ENCODE measurements around the gene SLC25A17.

GRCh38 chr22:40723396-40723933, 95.7 kb downstream of the SLC25A17 start:
- TF ChIP-seq CTCF (IDR thresholded peaks at IDR 0.05; ENCODE audit: insufficient read depth, low read length, poor library complexity, severe bottlenecking) = no peak
- TF ChIP-seq EZH2phosphoT487 (conservative IDR thresholded peaks at IDR 0.05; ENCODE audit: low read length) = no peak

All from SU-DHL-6 (cell line).